ENCODE measurements around the gene MEX3C.

- TF ChIP-seq CTCF (IDR thresholded peaks at IDR 0.05 in 2 of 3, conservative IDR thresholded peaks at IDR 0.05 in 1 of 3; ENCODE audit: borderline replicate concordance in 1 of 3, insufficient read depth in 1 of 3, low read depth in 2 of 3, low read length in 2 of 3) (0 out of 6 replicates have a peak, but pooled peaks of 2 of the 3 experiments have one; percentile 3 to 12), POLR2AphosphoS5 (IDR thresholded peaks at IDR 0.05; ENCODE audit: low read depth, low read length) (peak; percentile 89), POLR2A (IDR thresholded peaks at IDR 0.05; ENCODE audit: borderline replicate concordance, extremely low read depth, insufficient read depth, insufficient read length) (peak; percentile 84), ZFX (IDR thresholded peaks at IDR 0.05) (no peak; the same call in 1 of the 2 replicates), RAD21 (IDR thresholded peaks at IDR 0.05; ENCODE audit: low read depth) (no peak), MAX (IDR thresholded peaks at IDR 0.05) (peak; percentile 94), REST (IDR thresholded peaks at IDR 0.05; ENCODE audit: low read depth) (no peak), CBX3 (IDR thresholded peaks at IDR 0.05; ENCODE audit: low read depth) (peak; percentile 74)
These were observed at the start of gene MEX3C for GRCh38 chr18:51197661-51198424.
